CD14-positive monocyte (primary cell): ENCODE data around the gene EPB41. TPM values are rescaled to one million over a fixed set of nuclear protein-coding genes. Genes with fewer than 3 reads are reported as not detected.

Experiments used
- DNase-seq, 3 donors: peaks; one replicate each; pipeline ENCODE4 v3.0.0-alpha.2; 2011 to 2022
- H2AFZ ChIP-seq: 2 replicates; pipeline ENCODE4 v1.6.0; 2012; ENCODE audit warnings: mild to moderate bottlenecking, low read depth, low read length, inconsistent platforms; ENCODE audit not compliant: insufficient read depth, poor library complexity, severe bottlenecking
- H3K27ac ChIP-seq, 2 donors: 1 replicate in 1 of 2; 2 replicates in 1 of 2; pipeline ENCODE4 v1.5.1; 2012 to 2013; ENCODE audit warnings: low read length in 2 of 2, control low read depth in 1 of 2, inconsistent platforms in 1 of 2, low read depth in 1 of 2, mild to moderate bottlenecking in 1 of 2
- H3K27me3 ChIP-seq, 2 donors: one replicate each; pipeline versions ENCODE4 v1.6.0 to v1.6.1; 2011 to 2013; ENCODE audit warnings: low read length in 2 of 2; ENCODE audit not compliant: control insufficient read depth in 2 of 2, insufficient read depth in 2 of 2
- H3K36me3 ChIP-seq, 2 donors: replicated peaks in 1 of 2; 1 replicate in 1 of 2; 2 replicates in 1 of 2; pipeline versions ENCODE4 v1.5.1 to v1.6.1; 2012 to 2013; ENCODE audit warnings: low read length in 2 of 2, control low read depth in 1 of 2, inconsistent platforms in 1 of 2, mild to moderate bottlenecking in 1 of 2; ENCODE audit not compliant: insufficient read depth in 2 of 2, control insufficient read depth in 1 of 2
- H3K4me1 ChIP-seq, 2 donors: 1 replicate in 1 of 2; 2 replicates in 1 of 2; pipeline versions ENCODE4 v1.5.1 to v1.6.1; 2012 to 2013; ENCODE audit warnings: low read length in 2 of 2, control low read depth in 1 of 2, inconsistent platforms in 1 of 2, mild to moderate bottlenecking in 1 of 2, moderate library complexity in 1 of 2; ENCODE audit not compliant: insufficient read depth in 2 of 2, control insufficient read depth in 1 of 2
- H3K4me2 ChIP-seq: replicated peaks from 2 replicates; pipeline ENCODE3; 2012; ENCODE audit warnings: low read length, moderate library complexity, mild to moderate bottlenecking; ENCODE audit not compliant: poor library complexity, severe bottlenecking; ENCODE audit errors: extremely low read depth
- H3K4me3 ChIP-seq, 3 experiments: fragments of 200-600 bp in 1 of 3; sonication (generic) in 1 of 3; replicated peaks in 1 of 3; 1 replicate in 2 of 3; 2 replicates in 1 of 3; pipeline ENCODE4 v1.5.1; 2011 to 2013; ENCODE audit warnings: low read length in 3 of 3, mild to moderate bottlenecking in 3 of 3, control low read depth in 2 of 3, low read depth in 2 of 3, inconsistent platforms in 1 of 3, moderate library complexity in 1 of 3
- H3K79me2 ChIP-seq: 2 replicates; pipeline ENCODE4 v1.6.0; 2012; ENCODE audit warnings: mild to moderate bottlenecking, control low read depth, inconsistent platforms, low read length, moderate library complexity; ENCODE audit not compliant: insufficient read depth
- H3K9ac ChIP-seq: 2 replicates; pipeline ENCODE4 v1.6.0; 2017; ENCODE audit warnings: low read length, mild to moderate bottlenecking; ENCODE audit not compliant: insufficient read depth, poor library complexity, severe bottlenecking
- H3K9me3 ChIP-seq, 2 donors: replicated peaks in 1 of 2; 1 replicate in 1 of 2; 2 replicates in 1 of 2; pipeline versions ENCODE4 v1.5.1 to v1.6.1; 2012 to 2013; ENCODE audit warnings: low read length in 2 of 2, control low read depth in 1 of 2; ENCODE audit not compliant: control insufficient read depth in 1 of 2, insufficient read depth in 1 of 2
- H4K20me1 ChIP-seq: 2 replicates; pipeline ENCODE4 v1.6.0; 2012; ENCODE audit warnings: mild to moderate bottlenecking, low read length, control low read depth, moderate library complexity; ENCODE audit not compliant: insufficient read depth
- H3K27ac Mint-ChIP-seq, 7 donors: one replicate each; pipeline ENCODE4 v1.8.0; 2020; ENCODE audit warnings: mild to moderate bottlenecking in 7 of 7, mixed read lengths in 7 of 7, moderate library complexity in 6 of 7, inconsistent platforms in 2 of 7
- H3K27me3 Mint-ChIP-seq, 3 donors: one replicate each; pipeline ENCODE4 v1.8.0; 2021 to 2022; ENCODE audit warnings: low read depth in 3 of 3, mild to moderate bottlenecking in 3 of 3, mixed read lengths in 3 of 3, moderate library complexity in 3 of 3, inconsistent platforms in 1 of 3
- H3K36me3 Mint-ChIP-seq, 2 donors: one replicate each; pipeline ENCODE4 v1.8.0; 2020; ENCODE audit warnings: mixed read lengths in 2 of 2, inconsistent platforms in 1 of 2, mild to moderate bottlenecking in 1 of 2
- H3K4me1 Mint-ChIP-seq: one replicate; pipeline ENCODE4 v1.8.0; 2020; ENCODE audit warnings: mild to moderate bottlenecking, mixed read lengths
- H3K4me3 Mint-ChIP-seq, 2 donors: one replicate each; pipeline ENCODE4 v1.8.0; 2020; ENCODE audit warnings: mild to moderate bottlenecking in 2 of 2, mixed read lengths in 2 of 2, moderate library complexity in 1 of 2
- H3K9me3 Mint-ChIP-seq, 7 donors: one replicate each; pipeline ENCODE4 v1.8.0; 2020 to 2022; ENCODE audit warnings: mixed read lengths in 7 of 7, mild to moderate bottlenecking in 6 of 7, moderate library complexity in 6 of 7, inconsistent platforms in 2 of 7
- CTCF ChIP-seq: fragments of 200-600 bp; IDR thresholded peaks from one replicate; pipeline ENCODE4 v1.8.0; 2022; ENCODE audit warnings: antibody characterized with exemption, mild to moderate bottlenecking
- WGBS: methylation state at CpG from one replicate; pipeline ENCODE4 v1.1.5; 2013; ENCODE audit warnings: missing lambda C conversion rate; ENCODE audit not compliant: insufficient coverage; 5-methylcytosine and 5-hydroxymethylcytosine counted together
- intact Hi-C, 2 donors: fragments of 100-400 bp; cut with micrococcal nuclease; formaldehyde crosslinking; loops; one replicate each; pipeline versions ENCODE4 v1.15.0 to v1.15.1; 2023
- polyA plus RNA-seq, 3 donors: library from polyadenylated mRNA; depleted of rRNA in 1 of 3; unstranded in 2 of 3; stranded (reverse) in 1 of 3; fragments of 300-500 nt in 2 of 3; fragments of >200 nt in 1 of 3; fragmentation: Illumina TruSeq in 2 of 3; gene quantifications; 1 replicate in 2 of 3; 2 replicates in 1 of 3; pipeline ENCODE4 v1.2.3, GENCODE V29; 2012 to 2021

EPB41 gene
- polyA plus RNA-seq, 3 donors = 11.3 to 19.4 (median 18.9) TPM

DNA sequence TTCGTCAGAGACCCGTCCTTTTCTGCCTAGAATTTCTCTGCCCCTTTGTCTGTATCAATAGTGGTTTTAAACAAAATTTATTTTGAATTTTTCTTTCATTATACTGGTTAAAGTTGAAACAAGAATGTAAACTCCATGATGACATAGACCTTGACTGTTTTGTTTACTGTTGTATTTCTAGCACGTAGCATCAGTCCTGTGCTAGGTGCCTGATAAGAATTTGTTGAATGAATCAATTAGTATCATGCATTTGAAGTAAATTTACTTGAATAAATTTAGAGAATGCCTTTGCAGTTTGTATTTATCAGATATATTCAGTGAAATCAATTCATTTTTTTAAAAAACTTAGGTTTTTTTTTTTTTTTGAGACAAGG, 69.9 kb downstream of the EPB41 start:
- no peak overlapping the region for H2AFZ ChIP-seq
- Mint-ChIP-seq H3K4me3 (no peak overlapping the region), H3K27me3 (no peaks in the 10 kb centered on the region), H3K9me3 (peaks cover 0 to 5% (median 3%) of the 10 kb centered on the region in 7 donors), H3K36me3 (peaks cover 18 to 24% of the 10 kb centered on the region in 2 donors), H3K4me1 (peaks cover 25% of the 10 kb centered on the region), H3K27ac (no peak overlapping the region)
- H3K36me3 ChIP-seq = peaks cover 6 to 31% of the 10 kb centered on the region in 2 donors
- 100% methylated on average over 1 of the region's 3 CpGs for WGBS
- peaks cover 14% of the 10 kb centered on the region for H4K20me1 ChIP-seq
- H3K79me2 ChIP-seq = peaks cover 17% of the 10 kb centered on the region
- H3K9ac ChIP-seq = no peak overlapping the region
- no peak overlapping the region for H3K27ac ChIP-seq
- H3K4me1 ChIP-seq = peaks cover 13 to 18% of the 10 kb centered on the region in 2 donors
- no peak overlapping the region for H3K4me2 ChIP-seq
- no peak for TF ChIP-seq CTCF
- peaks cover 0 to 8% of the 10 kb centered on the region in 2 donors for H3K9me3 ChIP-seq
- intact Hi-C loops = loop anchor here in 1 of 2 donors (10.0 kb wide), 1 partner anchor 711 kb away; no protein-coding TSS in a partner anchor
- H3K27me3 ChIP-seq = no peaks in the 10 kb centered on the region
- DNase-seq = no peak
- H3K4me3 ChIP-seq = no peak overlapping the region

- H2AFZ ChIP-seq = no peak overlapping the region
- intact Hi-C loops = loop anchor here in 1 of 2 donors (10.0 kb wide), 1 partner anchor 709 kb away; no protein-coding TSS in a partner anchor
- Mint-ChIP-seq H3K36me3 (peaks cover 22 to 27% of the 10 kb centered on the region in 2 donors), H3K4me1 (peaks cover 25% of the 10 kb centered on the region), H3K27me3 (no peaks in the 10 kb centered on the region), H3K4me3 (peak overlapping the region in 1 of 2 donors; percentile 39), H3K9me3 (peaks cover 0 to 5% (median 3%) of the 10 kb centered on the region in 7 donors), H3K27ac (no peak overlapping the region)
- no peak overlapping the region for H3K4me3 ChIP-seq
- H3K4me1 ChIP-seq = peaks cover 13 to 18% of the 10 kb centered on the region in 2 donors
- no CpG with 5 or more reads among the region's 1 CpG for WGBS
- no peaks in the 10 kb centered on the region for H3K27me3 ChIP-seq
- no peak for DNase-seq
- no peak overlapping the region for H3K27ac ChIP-seq
- peaks cover 6 to 34% of the 10 kb centered on the region in 2 donors for H3K36me3 ChIP-seq
- peaks cover 10% of the 10 kb centered on the region for H4K20me1 ChIP-seq
- no peak for TF ChIP-seq CTCF
- H3K79me2 ChIP-seq = peaks cover 17% of the 10 kb centered on the region
- no peak overlapping the region for H3K9ac ChIP-seq
- peaks cover 0 to 8% of the 10 kb centered on the region in 2 donors for H3K9me3 ChIP-seq
- no peak overlapping the region for H3K4me2 ChIP-seq
Measured at GRCh38 chr1:28985427-28985826, 71.1 kb downstream of the EPB41 start.
